K562 (cell line): ENCODE measurements around the gene PHB1. TPM values are rescaled to one million over a fixed set of nuclear protein-coding genes. Genes with fewer than 3 reads are reported as not detected.

ENCODE experiments used
- HIVEP1 ChIP-seq: fragments of 250-450 bp; sonication (Bioruptor Pico); IDR thresholded peaks from 2 replicates; pipeline ENCODE4 v1.4.0; 2020; ENCODE audit warnings: mild to moderate bottlenecking
- LCOR ChIP-seq: sonication (generic); formaldehyde crosslinking; IDR thresholded peaks from 2 replicates; pipeline ENCODE4 v1.8.0; 2022; ENCODE audit warnings: mild to moderate bottlenecking, missing genetic modification reagents
- MEIS2 ChIP-seq: fragments of 450-650 bp; IDR thresholded peaks from 2 replicates; pipeline ENCODE4 v1.6.1; 2014; ENCODE audit warnings: mild to moderate bottlenecking; ENCODE audit not compliant: partially characterized antibody
- PHF20 ChIP-seq: fragments of 450-650 bp; IDR thresholded peaks from 2 replicates; pipeline ENCODE4 v1.6.1; 2018; ENCODE audit not compliant: partially characterized antibody
- RBM17 ChIP-seq: fragments of 200-400 bp; formaldehyde crosslinking; IDR thresholded peaks from 2 replicates; pipeline ENCODE4 v1.6.1; 2017; ENCODE audit warnings: low read depth, mild to moderate bottlenecking, low read length, borderline replicate concordance
- UBTF ChIP-seq, 2 experiments: IDR thresholded peaks; 2 replicates each; pipeline ENCODE4 v1.6.1; 2012; ENCODE audit warnings: improper control_type of control experiment in 2 of 2, low read depth in 2 of 2, low read length in 2 of 2, borderline replicate concordance in 1 of 2
- ZNF740 ChIP-seq, 3 experiments: fragments of 200-800 bp in 1 of 3; sonication (Bioruptor generic) in 1 of 3; sonication (generic) in 1 of 3; formaldehyde crosslinking in 1 of 3; IDR thresholded peaks; 2 replicates each; pipeline versions ENCODE4 v1.6.1 to v1.8.0; 2016 to 2022; ENCODE audit warnings: mild to moderate bottlenecking in 2 of 3, missing compliant biosample characterization in 2 of 3, missing genetic modification characterization in 2 of 3, missing genetic modification reagents in 1 of 3
- polyA plus RNA-seq, 8 experiments: library from polyadenylated mRNA; depleted of rRNA in 4 of 8; stranded (reverse) in 5 of 8; unstranded in 3 of 8; fragments of >200 nt; fragmentation: Nextera tagmentation in 2 of 8; fragmentation: Illumina TruSeq in 1 of 8; extraction: Ambion mirVana in 2 of 8; extraction: Trizol in 1 of 8; gene quantifications; 2 replicates each; pipeline versions ENCODE4 v1.2.1 to v1.2.3, GENCODE V29; 2011 to 2014; ENCODE audit warnings: inconsistent platforms in 1 of 8, missing spikeins in 1 of 8
- total RNA-seq, 7 experiments: library from RNA; depleted of rRNA in 6 of 7; stranded (reverse); fragments of >200 nt in 6 of 7; fragmentation: Illumina TruSeq in 2 of 7; extraction: Trizol in 2 of 7; gene quantifications; 2 replicates each; pipeline versions ENCODE4 v1.2.1 to v1.2.3, GENCODE V29; 2011 to 2021; ENCODE audit warnings: low replicate concordance in 1 of 7

PHB1 gene
- total and polyA plus RNA-seq, 9 of the 15 experiments (the other 6 are each of a cell fraction or from before 2014, with no cell fraction given) = 191 to 818 (median 349) TPM

- TF ChIP-seq MEIS2 (peak; percentile 93), LCOR (CRISPR knock-in tag) (0 out of 2 replicates have a peak, but pooled peaks have one; percentile 74), UBTF (IDR thresholded peaks at IDR 0.05; ENCODE audit: borderline replicate concordance in 1 of 2, low read depth in 2 of 2, low read length in 2 of 2) (0 out of 4 replicates have a peak, but pooled peaks have one; percentile 11 to 15), HIVEP1 (CRISPR knock-in tag) (no peak), RBM17 (no peak), ZNF740 (CRISPR knock-in tag; IDR thresholded peaks at IDR 0.05) (no peak; the same call in 1 of the 2 replicates), ZNF740 (tag; IDR thresholded peaks at IDR 0.05) (peak in 1 of 2 experiments; percentile 27; a peak in 1 of 4 replicates), PHF20 (no peak)
These were observed 52.6 kb downstream of the PHB1 start, which contains the start of gene ZNF652 (continued) for GRCh38 chr17:49361902-49362722.
